Anterior cingulate cortex (tissue), 58 donors: ENCODE measurements around the gene HECTD1.
A peak's percentile ranks its signal among the peaks of the same experiment; 100 is the strongest.

Experiments
- DNase-seq, 58 donors: peaks; one replicate each; lab custom pipeline; 2025; lab: John Stamatoyannopoulos, UW

Gene HECTD1

DNA sequence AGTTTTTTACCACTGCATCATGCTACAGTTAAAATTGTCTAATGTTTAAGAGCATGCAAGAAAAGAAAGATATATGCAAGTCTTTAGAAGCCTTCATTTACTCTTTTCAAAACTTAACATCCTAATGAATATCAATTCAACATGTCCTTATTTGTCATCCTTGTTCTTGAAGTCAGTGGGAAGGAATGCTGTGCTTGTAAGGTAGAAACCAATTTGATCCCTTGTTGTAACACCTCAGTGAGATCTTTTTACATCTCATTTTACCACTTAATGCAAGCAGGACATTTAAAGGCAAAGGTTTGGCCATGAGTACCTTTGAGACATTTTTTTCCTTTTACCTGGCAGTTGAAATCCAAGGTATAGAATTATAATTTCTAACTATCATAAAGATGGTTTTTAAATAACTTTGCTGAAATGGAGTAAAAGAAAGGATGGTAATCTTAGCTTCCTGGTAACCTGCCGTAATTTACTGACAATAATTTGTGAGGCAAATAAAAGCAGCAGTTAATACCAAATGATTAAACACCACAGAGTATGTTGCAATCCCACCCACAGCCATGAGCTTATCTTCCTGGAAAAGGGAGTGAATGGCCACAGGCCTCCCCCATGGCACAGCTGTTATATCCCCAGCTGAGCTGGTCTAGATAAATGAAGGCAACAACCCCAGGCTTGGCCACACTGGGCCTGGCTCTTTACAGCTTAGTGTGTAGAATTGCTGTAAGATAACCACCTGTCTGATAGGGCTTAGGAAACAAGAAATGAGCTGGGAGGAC is 148.3 kb downstream of the HECTD1 start:
- DNase-seq = no peak

DNA sequence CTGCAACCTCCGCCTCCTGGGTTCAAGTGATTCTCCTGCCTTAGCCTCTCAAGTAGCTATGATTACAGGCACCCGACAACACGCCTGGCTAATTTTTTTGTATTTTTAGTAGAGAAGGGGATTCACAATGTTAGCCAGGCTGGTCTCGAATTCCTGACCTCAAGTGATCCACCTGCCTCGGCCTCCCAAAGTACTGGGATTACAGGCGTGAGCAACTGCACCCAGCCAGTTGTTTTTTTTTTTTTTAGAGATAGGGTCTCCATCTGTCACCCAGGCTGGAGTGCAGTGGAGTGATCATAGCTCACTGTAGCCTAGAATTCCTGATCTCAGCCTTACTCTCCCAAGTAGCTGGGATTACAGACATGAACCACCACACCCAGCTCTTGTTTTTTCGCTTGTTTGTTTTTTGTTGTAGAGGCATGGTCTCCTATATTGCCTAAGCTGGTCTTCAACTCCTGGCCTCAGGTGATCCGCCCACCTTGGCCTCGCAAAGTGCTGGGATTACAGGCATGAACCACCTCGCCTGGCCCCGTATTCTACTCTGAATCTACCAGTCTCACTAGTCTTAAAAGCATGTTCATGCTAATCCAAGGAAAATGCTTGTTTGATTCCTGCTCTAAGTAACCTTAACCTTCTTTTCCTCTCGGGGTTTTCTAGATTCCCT is 149.8 kb downstream of the HECTD1 start:
- no peak for DNase-seq

DNA sequence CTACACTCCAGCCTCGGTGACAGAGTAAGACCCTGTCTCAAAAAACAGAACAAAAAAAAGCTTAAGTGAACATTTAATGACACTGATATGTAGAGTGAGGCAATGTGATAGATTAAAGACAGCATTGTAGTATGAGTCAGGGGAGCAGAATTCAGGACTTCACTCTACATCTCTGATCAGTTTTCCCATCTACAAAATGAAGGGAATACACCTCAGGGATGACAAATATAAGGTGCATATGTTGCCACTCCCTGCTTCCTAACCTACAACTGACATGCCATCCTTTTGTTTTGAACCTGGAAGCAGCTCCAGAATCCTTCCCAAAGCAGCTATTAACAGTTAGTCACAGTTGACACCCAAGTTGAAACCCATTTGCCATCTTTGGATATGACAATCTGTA is 150.6 kb downstream of the HECTD1 start:
- no peak for DNase-seq

GRCh38 chr14:31052905-31053586 is 154.5 kb downstream of the HECTD1 start:
- peak in 1 of 58 donors; percentile 1 for DNase-seq

DNA sequence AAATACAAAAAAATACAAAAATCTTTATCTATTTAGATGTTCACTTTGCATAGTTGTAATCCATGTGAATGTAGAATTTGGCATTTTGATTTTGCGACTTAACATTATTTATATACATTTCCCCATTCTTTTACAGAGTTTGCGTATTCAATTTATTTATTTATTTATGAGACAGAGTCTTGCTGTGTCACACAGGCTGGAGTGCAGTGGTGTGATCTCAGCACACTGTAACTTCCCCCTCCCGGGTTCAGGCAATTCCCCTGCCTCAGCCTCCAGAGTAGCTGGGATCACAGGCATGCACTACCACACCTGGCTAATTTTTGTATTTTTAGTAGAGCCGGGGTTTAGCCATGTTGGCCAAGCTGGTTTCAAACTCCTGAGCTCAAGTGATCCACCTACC is 156.1 kb downstream of the HECTD1 start:
- no peak for DNase-seq

- DNase-seq = no peak
Measured at GRCh38 chr14:31051023-31051422, 156.6 kb downstream of the HECTD1 start.
